CD14-positive monocyte (primary cell): Measurements from ENCODE around the gene FAM120A. TPM values are rescaled to one million over a fixed set of nuclear protein-coding genes. Genes with fewer than 3 reads are reported as not detected.

Experiments
- DNase-seq, 3 donors: peaks; one replicate each; pipeline ENCODE4 v3.0.0-alpha.2; 2011 to 2022
- H2AFZ ChIP-seq: 2 replicates; pipeline ENCODE4 v1.6.0; 2012; ENCODE audit warnings: mild to moderate bottlenecking, low read depth, low read length, inconsistent platforms; ENCODE audit not compliant: insufficient read depth, poor library complexity, severe bottlenecking
- H3K27ac ChIP-seq, 2 donors: 1 replicate in 1 of 2; 2 replicates in 1 of 2; pipeline ENCODE4 v1.5.1; 2012 to 2013; ENCODE audit warnings: low read length in 2 of 2, control low read depth in 1 of 2, inconsistent platforms in 1 of 2, low read depth in 1 of 2, mild to moderate bottlenecking in 1 of 2
- H3K27me3 ChIP-seq, 2 donors: one replicate each; pipeline versions ENCODE4 v1.6.0 to v1.6.1; 2011 to 2013; ENCODE audit warnings: low read length in 2 of 2; ENCODE audit not compliant: control insufficient read depth in 2 of 2, insufficient read depth in 2 of 2
- H3K36me3 ChIP-seq, 2 donors: replicated peaks in 1 of 2; 1 replicate in 1 of 2; 2 replicates in 1 of 2; pipeline versions ENCODE4 v1.5.1 to v1.6.1; 2012 to 2013; ENCODE audit warnings: low read length in 2 of 2, control low read depth in 1 of 2, inconsistent platforms in 1 of 2, mild to moderate bottlenecking in 1 of 2; ENCODE audit not compliant: insufficient read depth in 2 of 2, control insufficient read depth in 1 of 2
- H3K4me1 ChIP-seq, 2 donors: 1 replicate in 1 of 2; 2 replicates in 1 of 2; pipeline versions ENCODE4 v1.5.1 to v1.6.1; 2012 to 2013; ENCODE audit warnings: low read length in 2 of 2, control low read depth in 1 of 2, inconsistent platforms in 1 of 2, mild to moderate bottlenecking in 1 of 2, moderate library complexity in 1 of 2; ENCODE audit not compliant: insufficient read depth in 2 of 2, control insufficient read depth in 1 of 2
- H3K4me2 ChIP-seq: replicated peaks from 2 replicates; pipeline ENCODE3; 2012; ENCODE audit warnings: low read length, moderate library complexity, mild to moderate bottlenecking; ENCODE audit not compliant: poor library complexity, severe bottlenecking; ENCODE audit errors: extremely low read depth
- H3K4me3 ChIP-seq, 3 experiments: fragments of 200-600 bp in 1 of 3; sonication (generic) in 1 of 3; replicated peaks in 1 of 3; 1 replicate in 2 of 3; 2 replicates in 1 of 3; pipeline ENCODE4 v1.5.1; 2011 to 2013; ENCODE audit warnings: low read length in 3 of 3, mild to moderate bottlenecking in 3 of 3, control low read depth in 2 of 3, low read depth in 2 of 3, inconsistent platforms in 1 of 3, moderate library complexity in 1 of 3
- H3K79me2 ChIP-seq: 2 replicates; pipeline ENCODE4 v1.6.0; 2012; ENCODE audit warnings: mild to moderate bottlenecking, control low read depth, inconsistent platforms, low read length, moderate library complexity; ENCODE audit not compliant: insufficient read depth
- H3K9ac ChIP-seq: 2 replicates; pipeline ENCODE4 v1.6.0; 2017; ENCODE audit warnings: low read length, mild to moderate bottlenecking; ENCODE audit not compliant: insufficient read depth, poor library complexity, severe bottlenecking
- H3K9me3 ChIP-seq, 2 donors: replicated peaks in 1 of 2; 1 replicate in 1 of 2; 2 replicates in 1 of 2; pipeline versions ENCODE4 v1.5.1 to v1.6.1; 2012 to 2013; ENCODE audit warnings: low read length in 2 of 2, control low read depth in 1 of 2; ENCODE audit not compliant: control insufficient read depth in 1 of 2, insufficient read depth in 1 of 2
- H4K20me1 ChIP-seq: 2 replicates; pipeline ENCODE4 v1.6.0; 2012; ENCODE audit warnings: mild to moderate bottlenecking, low read length, control low read depth, moderate library complexity; ENCODE audit not compliant: insufficient read depth
- H3K27ac Mint-ChIP-seq, 7 donors: one replicate each; pipeline ENCODE4 v1.8.0; 2020; ENCODE audit warnings: mild to moderate bottlenecking in 7 of 7, mixed read lengths in 7 of 7, moderate library complexity in 6 of 7, inconsistent platforms in 2 of 7
- H3K27me3 Mint-ChIP-seq, 3 donors: one replicate each; pipeline ENCODE4 v1.8.0; 2021 to 2022; ENCODE audit warnings: low read depth in 3 of 3, mild to moderate bottlenecking in 3 of 3, mixed read lengths in 3 of 3, moderate library complexity in 3 of 3, inconsistent platforms in 1 of 3
- H3K36me3 Mint-ChIP-seq, 2 donors: one replicate each; pipeline ENCODE4 v1.8.0; 2020; ENCODE audit warnings: mixed read lengths in 2 of 2, inconsistent platforms in 1 of 2, mild to moderate bottlenecking in 1 of 2
- H3K4me1 Mint-ChIP-seq: one replicate; pipeline ENCODE4 v1.8.0; 2020; ENCODE audit warnings: mild to moderate bottlenecking, mixed read lengths
- H3K4me3 Mint-ChIP-seq, 2 donors: one replicate each; pipeline ENCODE4 v1.8.0; 2020; ENCODE audit warnings: mild to moderate bottlenecking in 2 of 2, mixed read lengths in 2 of 2, moderate library complexity in 1 of 2
- H3K9me3 Mint-ChIP-seq, 7 donors: one replicate each; pipeline ENCODE4 v1.8.0; 2020 to 2022; ENCODE audit warnings: mixed read lengths in 7 of 7, mild to moderate bottlenecking in 6 of 7, moderate library complexity in 6 of 7, inconsistent platforms in 2 of 7
- CTCF ChIP-seq: fragments of 200-600 bp; IDR thresholded peaks from one replicate; pipeline ENCODE4 v1.8.0; 2022; ENCODE audit warnings: antibody characterized with exemption, mild to moderate bottlenecking
- WGBS: methylation state at CpG from one replicate; pipeline ENCODE4 v1.1.5; 2013; ENCODE audit warnings: missing lambda C conversion rate; ENCODE audit not compliant: insufficient coverage; 5-methylcytosine and 5-hydroxymethylcytosine counted together
- intact Hi-C, 2 donors: fragments of 100-400 bp; cut with micrococcal nuclease; formaldehyde crosslinking; loops; one replicate each; pipeline versions ENCODE4 v1.15.0 to v1.15.1; 2023
- polyA plus RNA-seq, 3 donors: library from polyadenylated mRNA; depleted of rRNA in 1 of 3; unstranded in 2 of 3; stranded (reverse) in 1 of 3; fragments of 300-500 nt in 2 of 3; fragments of >200 nt in 1 of 3; fragmentation: Illumina TruSeq in 2 of 3; gene quantifications; 1 replicate in 2 of 3; 2 replicates in 1 of 3; pipeline ENCODE4 v1.2.3, GENCODE V29; 2012 to 2021

The FAM120A gene
- polyA plus RNA-seq, 3 donors, result 10.4 to 76.6 (median 12.7) TPM

GRCh38 chr9:93600504-93600903 lies 149.0 kb downstream of the FAM120A start:
- intact Hi-C loops, result no loop called here
- Mint-ChIP-seq H3K4me1 (peaks cover 28% of the 10 kb centered on the region), H3K36me3 (peaks cover 9 to 22% of the 10 kb centered on the region in 2 donors), H3K4me3 (no peak overlapping the region), H3K27ac (peak overlapping the region in 2 of 7 donors; percentile 17 to 46), H3K9me3 (peaks cover 0 to 9% (median 5%) of the 10 kb centered on the region in 7 donors), H3K27me3 (no peaks in the 10 kb centered on the region)
- no peak overlapping the region for H2AFZ ChIP-seq
- H4K20me1 ChIP-seq, result peaks cover 96% of the 10 kb centered on the region
- no peaks in the 10 kb centered on the region for H3K27me3 ChIP-seq
- no peak overlapping the region for H3K4me3 ChIP-seq
- H3K4me2 ChIP-seq, result no peak overlapping the region
- H3K27ac ChIP-seq, result no peak overlapping the region
- peaks cover 83% of the 10 kb centered on the region for H3K79me2 ChIP-seq
- H3K9ac ChIP-seq, result no peak overlapping the region
- H3K4me1 ChIP-seq, result peaks cover 8 to 10% of the 10 kb centered on the region in 2 donors
- WGBS, result 20% methylated on average over 2 of the region's 3 CpGs
- DNase-seq, result no peak
- H3K9me3 ChIP-seq, result peaks cover 0 to 5% of the 10 kb centered on the region in 2 donors
- TF ChIP-seq CTCF, result no peak
- H3K36me3 ChIP-seq, result no peaks in the 10 kb centered on the region

- TF ChIP-seq CTCF, result no peak
- Mint-ChIP-seq H3K4me3 (no peak overlapping the region), H3K27ac (peak overlapping the region in 1 of 7 donors; percentile 44), H3K4me1 (peaks cover 28% of the 10 kb centered on the region), H3K27me3 (no peaks in the 10 kb centered on the region), H3K9me3 (peaks cover 2 to 10% (median 5%) of the 10 kb centered on the region in 7 donors), H3K36me3 (peaks cover 6 to 22% of the 10 kb centered on the region in 2 donors)
- H4K20me1 ChIP-seq, result peaks cover 95% of the 10 kb centered on the region
- H3K79me2 ChIP-seq, result peaks cover 83% of the 10 kb centered on the region
- peaks cover 0 to 8% of the 10 kb centered on the region in 2 donors for H3K9me3 ChIP-seq
- no peaks in the 10 kb centered on the region for H3K27me3 ChIP-seq
- H3K36me3 ChIP-seq, result no peaks in the 10 kb centered on the region
- 100% methylated on average over 1 of the region's 4 CpGs for WGBS
- no peak overlapping the region for H3K4me3 ChIP-seq
- intact Hi-C loops, result no loop called here
- no peak overlapping the region for H3K27ac ChIP-seq
- H3K9ac ChIP-seq, result no peak overlapping the region
- no peak for DNase-seq
- H2AFZ ChIP-seq, result no peak overlapping the region
- peaks cover 8 to 10% of the 10 kb centered on the region in 2 donors for H3K4me1 ChIP-seq
- H3K4me2 ChIP-seq, result no peak overlapping the region
Observed at GRCh38 chr9:93601063-93601462, 149.6 kb downstream of the FAM120A start.
